Measurements from ENCODE around the gene FH. TPM values are rescaled to one million over a fixed set of nuclear protein-coding genes. Genes with fewer than 3 reads are reported as not detected.
A peak's percentile ranks its signal among the peaks of the same experiment; 100 is the strongest.

Gene FH
- total RNA-seq, 1 experiment from 2014 or later = 215 TPM

GRCh38 chr1:241536969-241537368 lies 17.4 kb upstream of the FH start:
- ChIA-PET POLR2A (interaction anchor here (0.9 to 1.7 kb wide), 4 partner anchors 12 to 483 kb away, joined by 3 to 5 read pairs (median 4); partner anchors contain the start of gene FH), CTCF (interaction anchor here (0.6 to 3.4 kb wide), 10 partner anchors 27 to 1967 kb away, joined by 3 to 27 read pairs (median 3); no protein-coding TSS in a partner anchor)
- Mint-ChIP-seq H3K27ac (ENCODE audit: low read depth, unreplicated experiment) (no peak overlapping the region), H3K4me1 (ENCODE audit: insufficient read depth, unreplicated experiment) (peaks cover 9% of the 10 kb centered on the region), H3K4me3 (ENCODE audit: unreplicated experiment) (no peak overlapping the region), H3K9me3 (ENCODE audit: unreplicated experiment) (no peaks in the 10 kb centered on the region), H3K27me3 (ENCODE audit: insufficient read depth, unreplicated experiment) (no peaks in the 10 kb centered on the region), H3K36me3 (ENCODE audit: insufficient read depth, unreplicated experiment) (no peaks in the 10 kb centered on the region)
- no peak for DNase-seq (ENCODE audit: unreplicated experiment)
- BruUV-seq (replicated peaks) = no TSS peak
- intact Hi-C loops (cut with micrococcal nuclease) = no loop called here
- TF ChIP-seq CTCF (IDR thresholded peaks at IDR 0.05; ENCODE audit: unreplicated experiment) = no peak

GRCh38 chr1:241536304-241536703 lies 16.7 kb upstream of the FH start:
- POLR2A ChIA-PET = interaction anchor here (0.6 to 1.7 kb wide), 6 partner anchors 12 to 1301 kb away, joined by 3 to 4 read pairs (median 4); no protein-coding TSS in a partner anchor
- CTCF ChIA-PET = interaction anchor here (0.6 to 3.4 kb wide), 9 partner anchors 26 to 776 kb away, joined by 3 to 27 read pairs (median 3); no protein-coding TSS in a partner anchor
- no peaks in the 10 kb centered on the region for H3K27me3 Mint-ChIP-seq (ENCODE audit: insufficient read depth, unreplicated experiment)
- no peak overlapping the region for H3K27ac Mint-ChIP-seq (ENCODE audit: low read depth, unreplicated experiment)
- no peaks in the 10 kb centered on the region for H3K36me3 Mint-ChIP-seq (ENCODE audit: insufficient read depth, unreplicated experiment)
- no peak for TF ChIP-seq CTCF (IDR thresholded peaks at IDR 0.05; ENCODE audit: unreplicated experiment)
- DNase-seq (ENCODE audit: unreplicated experiment) = no peak
- BruUV-seq (replicated peaks) = no TSS peak
- H3K4me3 Mint-ChIP-seq (ENCODE audit: unreplicated experiment) = no peak overlapping the region
- H3K9me3 Mint-ChIP-seq (ENCODE audit: unreplicated experiment) = no peaks in the 10 kb centered on the region
- H3K4me1 Mint-ChIP-seq (ENCODE audit: insufficient read depth, unreplicated experiment) = peaks cover 15% of the 10 kb centered on the region
- intact Hi-C loops (cut with micrococcal nuclease) = no loop called here

- intact Hi-C loops (cut with micrococcal nuclease) = loop anchor here (5.0 kb wide), 1 partner anchor 464 kb away; the partner anchor contains the start of gene MAP1LC3C
- CTCF ChIA-PET = interaction anchor here (0.6 to 1.7 kb wide), 14 partner anchors 9 to 645 kb away, joined by 3 to 34 read pairs (median 4); no protein-coding TSS in a partner anchor
These were observed 14.0 kb upstream of the FH start for GRCh38 chr1:241533326-241534115.

More at GRCh38 chr1:241533326-241534115, 14.0 kb upstream of the FH start:
- Mint-ChIP-seq H3K36me3 (ENCODE audit: insufficient read depth, unreplicated experiment) (no peaks in the 10 kb centered on the region), H3K4me3 (ENCODE audit: unreplicated experiment) (no peak overlapping the region), H3K27ac (ENCODE audit: low read depth, unreplicated experiment) (peak overlapping the region; percentile 6), H3K9me3 (ENCODE audit: unreplicated experiment) (no peaks in the 10 kb centered on the region), H3K27me3 (ENCODE audit: insufficient read depth, unreplicated experiment) (no peaks in the 10 kb centered on the region), H3K4me1 (ENCODE audit: insufficient read depth, unreplicated experiment) (peaks cover 21% of the 10 kb centered on the region)
- peak; percentile 11 for DNase-seq (ENCODE audit: unreplicated experiment)
- POLR2A ChIA-PET = interaction anchor here (0.6 to 3.0 kb wide), 13 partner anchors 14 to 465 kb away, joined by 3 to 28 read pairs (median 6); partner anchors contain the start of genes FH and MAP1LC3C
- BruUV-seq (replicated peaks) = no TSS peak
- no peak for TF ChIP-seq CTCF (IDR thresholded peaks at IDR 0.05; ENCODE audit: unreplicated experiment)
